Activated B cell treated with CpG ODN at 0.5 μM for 24 hours (primary cell): ENCODE results near the gene SCO2. TPM values are rescaled to one million over a fixed set of nuclear protein-coding genes. Genes with fewer than 3 reads are reported as not detected.

Experiments
- ATAC-seq: fragments of 200-7000 bp; cut with Tn5 transposase; one replicate; pipeline ENCODE4 v1.10.0; 2021; ENCODE audit warnings: low read depth, mild to moderate bottlenecking, moderate library complexity
- CTCF ChIA-PET: fragments of 350-600 bp; sonication (Branson Sonifier 250); formaldehyde crosslinking; loops from one replicate; lab custom pipeline; 2021; ENCODE audit warnings: antibody characterized with exemption; lab: Charles Lee
- POLR2A ChIA-PET: fragments of 350-600 bp; sonication (Branson Sonifier 250); formaldehyde crosslinking; loops from one replicate; lab custom pipeline; 2021; ENCODE audit warnings: antibody characterized with exemption; lab: Charles Lee
- DNase-seq: peaks from one replicate; pipeline ENCODE4 v3.0.0; 2022
- H3K27ac Mint-ChIP-seq: one replicate; pipeline ENCODE4 v1.8.0; 2020; ENCODE audit warnings: mixed read lengths
- H3K27me3 Mint-ChIP-seq: one replicate; pipeline ENCODE4 v1.8.0; 2021; ENCODE audit warnings: mixed read lengths
- H3K36me3 Mint-ChIP-seq: one replicate; pipeline ENCODE4 v1.8.0; 2021; ENCODE audit warnings: low read depth, mixed read lengths
- H3K4me1 Mint-ChIP-seq: one replicate; pipeline ENCODE4 v1.8.0; 2021; ENCODE audit warnings: mixed read lengths
- H3K4me3 Mint-ChIP-seq: one replicate; pipeline ENCODE4 v1.8.0; 2020; ENCODE audit warnings: mild to moderate bottlenecking, mixed read lengths
- H3K9me3 Mint-ChIP-seq: one replicate; pipeline ENCODE4 v1.8.0; 2020; ENCODE audit warnings: mixed read lengths
- intact Hi-C: fragments of 100-400 bp; cut with micrococcal nuclease; formaldehyde crosslinking; loops from one replicate; pipeline ENCODE4 v1.15.1; 2024
- total RNA-seq: library from RNA; stranded (reverse); gene quantifications from 2 replicates; pipeline ENCODE4 v1.2.3, GENCODE V29; 2022
- TF ChIP-seq, protein P1 (sequence below): fragments of 200-600 bp; IDR thresholded peaks from one replicate; pipeline ENCODE4 v1.8.0; 2022; ENCODE audit warnings: antibody characterized with exemption, mild to moderate bottlenecking

SCO2 gene
- total RNA-seq, 1 donor from 2014 or later = 7.1 TPM

DNA sequence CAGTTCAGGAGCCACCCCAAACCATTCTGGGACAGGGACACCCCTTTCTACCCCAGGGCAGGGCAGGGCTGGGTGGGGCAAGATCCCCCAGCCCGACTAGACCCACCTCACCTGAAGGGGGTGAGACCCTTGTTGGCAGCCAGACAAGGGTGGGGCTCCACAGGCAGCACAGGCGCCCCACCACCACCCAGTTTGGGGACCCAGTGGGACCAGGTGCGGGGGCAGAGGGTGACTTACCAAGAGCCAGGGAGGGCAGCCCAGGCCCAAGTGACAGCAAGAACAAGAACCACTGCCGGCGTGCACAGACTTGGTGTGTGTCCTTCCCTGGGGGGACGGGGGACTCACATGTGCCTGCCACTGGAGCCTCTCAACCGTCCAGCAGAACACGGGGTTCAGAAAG is 41.8 kb downstream of the SCO2 start:
- DNase-seq (no peak), ATAC-seq (no peak)
- H3K4me1 Mint-ChIP-seq = peaks cover 11% of the 10 kb centered on the region
- H3K36me3 Mint-ChIP-seq = no peaks in the 10 kb centered on the region
- TF ChIP-seq, protein P1, sequence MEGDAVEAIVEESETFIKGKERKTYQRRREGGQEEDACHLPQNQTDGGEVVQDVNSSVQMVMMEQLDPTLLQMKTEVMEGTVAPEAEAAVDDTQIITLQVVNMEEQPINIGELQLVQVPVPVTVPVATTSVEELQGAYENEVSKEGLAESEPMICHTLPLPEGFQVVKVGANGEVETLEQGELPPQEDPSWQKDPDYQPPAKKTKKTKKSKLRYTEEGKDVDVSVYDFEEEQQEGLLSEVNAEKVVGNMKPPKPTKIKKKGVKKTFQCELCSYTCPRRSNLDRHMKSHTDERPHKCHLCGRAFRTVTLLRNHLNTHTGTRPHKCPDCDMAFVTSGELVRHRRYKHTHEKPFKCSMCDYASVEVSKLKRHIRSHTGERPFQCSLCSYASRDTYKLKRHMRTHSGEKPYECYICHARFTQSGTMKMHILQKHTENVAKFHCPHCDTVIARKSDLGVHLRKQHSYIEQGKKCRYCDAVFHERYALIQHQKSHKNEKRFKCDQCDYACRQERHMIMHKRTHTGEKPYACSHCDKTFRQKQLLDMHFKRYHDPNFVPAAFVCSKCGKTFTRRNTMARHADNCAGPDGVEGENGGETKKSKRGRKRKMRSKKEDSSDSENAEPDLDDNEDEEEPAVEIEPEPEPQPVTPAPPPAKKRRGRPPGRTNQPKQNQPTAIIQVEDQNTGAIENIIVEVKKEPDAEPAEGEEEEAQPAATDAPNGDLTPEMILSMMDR = no peak
- intact Hi-C loops = no loop called here
- H3K9me3 Mint-ChIP-seq = no peaks in the 10 kb centered on the region
- no peak overlapping the region for H3K27ac Mint-ChIP-seq
- H3K4me3 Mint-ChIP-seq = no peak overlapping the region
- CTCF ChIA-PET = no interaction called here
- POLR2A ChIA-PET = interaction anchor here (1.5 kb wide), 1 partner anchor 15 kb away, joined by 5 read pairs; no protein-coding TSS in a partner anchor
- H3K27me3 Mint-ChIP-seq = no peaks in the 10 kb centered on the region

DNA sequence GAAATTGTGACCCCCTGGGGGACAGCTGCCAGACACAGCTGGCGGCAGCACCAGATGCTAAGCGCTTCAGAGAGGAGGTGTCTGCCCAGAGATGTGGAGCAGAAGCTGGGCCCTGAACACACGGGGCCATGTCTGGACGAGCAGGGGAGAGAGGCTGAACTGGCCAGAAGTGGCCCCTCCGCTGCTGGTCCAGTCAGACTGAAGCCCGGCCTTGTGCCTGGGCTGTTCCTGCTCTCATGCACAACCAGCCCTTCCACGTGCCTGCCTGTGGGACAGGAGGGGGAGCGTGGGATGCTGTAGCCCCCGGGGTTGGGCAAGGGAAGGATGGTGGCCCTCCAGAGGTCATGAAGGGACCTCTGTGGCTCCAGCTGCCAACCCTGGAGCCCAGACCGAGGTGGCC is 42.3 kb downstream of the SCO2 start:
- no peak for DNase-seq
- TF ChIP-seq, protein P1 = no peak
- Mint-ChIP-seq H3K9me3 (no peaks in the 10 kb centered on the region), H3K4me1 (peaks cover 11% of the 10 kb centered on the region), H3K4me3 (no peak overlapping the region), H3K27me3 (no peaks in the 10 kb centered on the region), H3K36me3 (no peaks in the 10 kb centered on the region), H3K27ac (no peak overlapping the region)
- intact Hi-C loops = no loop called here
- no peak for ATAC-seq
- CTCF ChIA-PET = no interaction called here
- POLR2A ChIA-PET = no interaction called here

DNA sequence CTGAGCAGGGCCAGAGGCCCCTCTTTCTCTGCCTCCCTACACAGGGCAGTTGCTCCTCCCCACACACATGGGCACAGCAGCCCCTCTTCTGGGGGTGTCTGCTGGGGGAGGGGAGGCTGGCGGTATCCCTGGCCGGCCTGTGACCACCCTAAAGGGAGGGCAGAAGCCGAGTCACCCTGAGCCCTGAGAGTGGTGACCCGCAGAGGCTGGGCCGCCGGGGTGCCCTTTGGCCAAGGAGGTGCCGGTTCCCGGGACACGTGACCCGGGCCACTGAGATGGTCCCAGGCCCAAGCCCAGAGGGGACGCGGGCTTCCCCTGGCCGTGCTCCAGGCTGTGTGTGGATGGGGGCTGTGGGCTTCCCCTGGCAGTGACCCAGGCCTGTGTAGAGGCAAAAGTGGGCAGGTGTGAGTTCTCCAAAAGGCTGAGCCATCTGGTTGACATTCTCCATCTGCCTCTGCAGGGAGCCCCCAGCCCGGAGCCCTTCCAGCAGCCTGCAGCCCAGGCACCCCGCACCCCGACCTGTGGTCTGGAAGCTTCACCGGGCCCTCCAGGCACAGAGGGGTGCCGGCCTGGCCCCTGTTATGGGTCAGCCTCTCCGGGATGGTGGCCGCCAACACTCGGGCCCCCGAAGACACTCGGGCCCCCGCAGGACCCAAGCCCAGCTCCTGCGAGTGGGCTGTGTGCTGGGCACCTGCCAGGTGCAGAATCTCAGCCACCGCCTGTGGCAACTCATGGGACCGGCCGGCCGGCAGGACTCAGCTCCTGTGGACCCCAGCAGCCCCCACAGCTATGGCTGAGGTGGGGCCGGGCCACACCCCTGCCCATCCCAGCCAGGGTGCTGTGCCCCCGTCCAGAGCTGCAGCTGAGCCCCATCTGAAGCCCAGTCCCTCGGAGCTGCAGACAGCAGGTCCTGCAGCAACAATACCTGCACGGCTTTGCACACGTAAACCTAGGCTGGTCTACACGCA is 43.0 kb downstream of the SCO2 start:
- ATAC-seq = no peak
- no peak for DNase-seq
- no peak overlapping the region for H3K27ac Mint-ChIP-seq

DNA sequence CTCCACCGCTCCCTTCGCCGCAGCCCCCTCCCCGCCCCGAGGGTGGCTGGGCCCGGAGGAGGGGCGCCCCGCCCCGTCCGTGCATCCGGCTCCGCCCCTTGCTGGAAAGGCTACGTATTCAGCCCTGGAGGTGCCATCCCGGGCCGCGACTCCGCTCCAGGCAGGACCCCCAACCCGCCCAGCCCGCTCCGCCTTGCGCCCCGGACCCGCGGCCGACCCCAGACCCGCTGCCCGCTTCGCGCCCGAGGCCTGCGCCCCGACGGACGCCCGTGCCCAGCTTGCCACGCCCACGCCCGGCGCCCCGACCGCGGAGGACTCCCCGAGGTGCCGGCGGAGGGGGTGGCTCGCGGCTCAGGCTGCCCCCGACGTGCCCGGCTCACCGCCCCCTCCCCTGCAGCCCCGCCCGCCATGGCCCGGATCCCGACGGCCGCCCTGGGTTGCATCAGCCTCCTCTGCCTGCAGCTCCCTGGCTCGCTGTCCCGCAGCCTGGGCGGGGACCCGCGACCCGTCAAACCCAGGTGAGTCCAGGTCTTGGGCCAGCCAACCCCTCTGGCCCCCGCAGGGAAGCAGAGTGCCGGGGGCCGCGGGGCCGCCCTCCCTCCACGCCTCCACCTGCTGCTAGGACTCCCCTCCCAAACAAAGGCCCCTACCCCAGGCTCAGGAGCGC is 43.8 kb downstream of the SCO2 start, which contains the start of gene ADM2:
Gene ADM2 (plus strand): TSS at position 104 of the 667 bp plus-strand sequence. CDS start 305 bp downstream, at position 409.
- Mint-ChIP-seq H3K36me3 (no peaks in the 10 kb centered on the region), H3K4me1 (peaks cover 10% of the 10 kb centered on the region), H3K27ac (no peak within 1 kb of the TSS), H3K4me3 (peak within 1 kb of the TSS; percentile 76), H3K9me3 (no peaks in the 10 kb centered on the region), H3K27me3 (no peaks in the 10 kb centered on the region)
- POLR2A ChIA-PET = interaction anchor here (0.6 to 2.7 kb wide), 5 partner anchors 12 to 140 kb away, joined by 3 to 13 read pairs (median 4); no protein-coding TSS in a partner anchor
- DNase-seq = peak; percentile 69
- TF ChIP-seq, protein P1 = no peak
- intact Hi-C loops = loop anchor here (1.0 kb wide), 1 partner anchor 11 kb away; no protein-coding TSS in a partner anchor
- ATAC-seq = peak; percentile 86
- CTCF ChIA-PET = no interaction called here

More for the DNA sequence above, 43.0 kb downstream of the SCO2 start:
- H3K27me3 Mint-ChIP-seq = no peaks in the 10 kb centered on the region
- ChIA-PET POLR2A (interaction anchor here (0.9 to 2.7 kb wide), 3 partner anchors 13 to 139 kb away, joined by 3 to 13 read pairs (median 4); no protein-coding TSS in a partner anchor), CTCF (no interaction called here)
- TF ChIP-seq, protein P1 = no peak
- H3K9me3 Mint-ChIP-seq = no peaks in the 10 kb centered on the region
- intact Hi-C loops = no loop called here
- H3K4me3 Mint-ChIP-seq = peak overlapping the region; percentile 76
- H3K36me3 Mint-ChIP-seq = no peaks in the 10 kb centered on the region
- peaks cover 11% of the 10 kb centered on the region for H3K4me1 Mint-ChIP-seq
